SU-DHL-6 (cell line): Measurements from ENCODE around the gene PALLD.

Experiments
- H2AFZ ChIP-seq: fragments of 200-600 bp; sonication (generic); 2 replicates; pipeline ENCODE4 v1.6.1; 2014; ENCODE audit warnings: low read depth, mild to moderate bottlenecking, moderate library complexity, mixed read lengths, antibody characterized with exemption, low read length; ENCODE audit not compliant: severe bottlenecking
- H3F3A ChIP-seq: fragments of 200-600 bp; shearing (Covaris generic); 2 replicates; pipeline ENCODE4 v1.6.0; 2016; ENCODE audit warnings: antibody characterized with exemption, mild to moderate bottlenecking; ENCODE audit not compliant: insufficient read depth
- H3K27ac ChIP-seq: fragments of 200-600 bp; sonication (generic); 2 replicates; pipeline ENCODE4 v1.5.1; 2016; ENCODE audit warnings: low read depth, mild to moderate bottlenecking, low read length, moderate library complexity, mixed read lengths
- H3K27me3 ChIP-seq: fragments of 200-600 bp; sonication (generic), shearing (Covaris generic); 2 replicates; pipeline ENCODE4 v1.6.0; 2014; ENCODE audit warnings: mild to moderate bottlenecking, low read length
- H3K36me3 ChIP-seq: fragments of 200-600 bp; sonication (generic); 2 replicates; pipeline ENCODE4 v1.6.1; 2014; ENCODE audit warnings: mild to moderate bottlenecking, low read length, mixed read lengths
- H3K4me2 ChIP-seq: fragments of 300-600, 200-600 bp; shearing (Covaris generic), sonication (generic); 2 replicates; pipeline ENCODE4 v1.6.0; 2014; ENCODE audit warnings: low read length, low read depth, mild to moderate bottlenecking; ENCODE audit not compliant: poor library complexity, severe bottlenecking
- H3K4me3 ChIP-seq: fragments of 200-600 bp; sonication (generic); 2 replicates; pipeline ENCODE4 v1.5.1; 2014; ENCODE audit warnings: antibody characterized with exemption, low read length, mild to moderate bottlenecking, mixed read lengths; ENCODE audit not compliant: insufficient read depth, poor library complexity, severe bottlenecking
- H3K79me2 ChIP-seq: fragments of 200-600 bp; sonication (generic); 2 replicates; pipeline ENCODE4 v1.6.1; 2014; ENCODE audit warnings: mild to moderate bottlenecking, low read length, moderate library complexity; ENCODE audit not compliant: insufficient read depth
- H3K9ac ChIP-seq: fragments of 200-600 bp; sonication (generic); 2 replicates; pipeline ENCODE4 v1.7.0; 2014; ENCODE audit warnings: mild to moderate bottlenecking, low read length
- H3K9me2 ChIP-seq: fragments of 200-600 bp; sonication (generic); replicated peaks from 2 replicates; pipeline ENCODE4 v1.6.1; 2014; ENCODE audit warnings: low read length; ENCODE audit not compliant: insufficient read depth
- H3K9me3 ChIP-seq: fragments of 200-600 bp; sonication (generic); 2 replicates; pipeline ENCODE4 v1.6.1; 2014; ENCODE audit warnings: low read length, mixed read lengths; ENCODE audit not compliant: insufficient read depth
- H4K20me1 ChIP-seq: fragments of 200-600 bp; sonication (generic); 2 replicates; pipeline ENCODE4 v1.6.1; 2014; ENCODE audit warnings: low read depth, mild to moderate bottlenecking, antibody characterized with exemption, low read length, moderate library complexity, mixed read lengths
- EZH2phosphoT487 ChIP-seq: fragments of 200-600 bp; sonication (generic), shearing (Covaris generic); conservative IDR thresholded peaks from 2 replicates; pipeline ENCODE4 v1.6.1; 2018; ENCODE audit warnings: mild to moderate bottlenecking, antibody characterized with exemption, low read length, moderate library complexity, mixed read lengths
- TF ChIP-seq, protein P1 (sequence below): fragments of 200-600 bp; sonication (generic); IDR thresholded peaks from one replicate; pipeline ENCODE4 v1.5.1; 2017; ENCODE audit warnings: antibody characterized with exemption, mild to moderate bottlenecking, low read length, moderate library complexity; ENCODE audit not compliant: insufficient read depth, poor library complexity, severe bottlenecking

PALLD gene

GRCh38 chr4:168501407-168501806 is 4.6 kb downstream of the PALLD start:
- TF ChIP-seq EZH2phosphoT487: no peak
- TF ChIP-seq, protein P1, sequence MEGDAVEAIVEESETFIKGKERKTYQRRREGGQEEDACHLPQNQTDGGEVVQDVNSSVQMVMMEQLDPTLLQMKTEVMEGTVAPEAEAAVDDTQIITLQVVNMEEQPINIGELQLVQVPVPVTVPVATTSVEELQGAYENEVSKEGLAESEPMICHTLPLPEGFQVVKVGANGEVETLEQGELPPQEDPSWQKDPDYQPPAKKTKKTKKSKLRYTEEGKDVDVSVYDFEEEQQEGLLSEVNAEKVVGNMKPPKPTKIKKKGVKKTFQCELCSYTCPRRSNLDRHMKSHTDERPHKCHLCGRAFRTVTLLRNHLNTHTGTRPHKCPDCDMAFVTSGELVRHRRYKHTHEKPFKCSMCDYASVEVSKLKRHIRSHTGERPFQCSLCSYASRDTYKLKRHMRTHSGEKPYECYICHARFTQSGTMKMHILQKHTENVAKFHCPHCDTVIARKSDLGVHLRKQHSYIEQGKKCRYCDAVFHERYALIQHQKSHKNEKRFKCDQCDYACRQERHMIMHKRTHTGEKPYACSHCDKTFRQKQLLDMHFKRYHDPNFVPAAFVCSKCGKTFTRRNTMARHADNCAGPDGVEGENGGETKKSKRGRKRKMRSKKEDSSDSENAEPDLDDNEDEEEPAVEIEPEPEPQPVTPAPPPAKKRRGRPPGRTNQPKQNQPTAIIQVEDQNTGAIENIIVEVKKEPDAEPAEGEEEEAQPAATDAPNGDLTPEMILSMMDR: no peak
- Histone ChIP-seq H3K27ac (no peak overlapping the region), H3K79me2 (no peaks in the 10 kb centered on the region)

GRCh38 chr4:168502861-168503260 is 6.0 kb downstream of the PALLD start:
- no peak for TF ChIP-seq EZH2phosphoT487
- TF ChIP-seq, protein P1: no peak
- Histone ChIP-seq H3K36me3 (no peaks in the 10 kb centered on the region), H3K4me3 (no peak overlapping the region), H3K27me3 (no peaks in the 10 kb centered on the region), H3K27ac (no peak overlapping the region), H3K9me3 (no peaks in the 10 kb centered on the region), H3K9ac (no peak overlapping the region), H3F3A (no peaks in the 10 kb centered on the region), H3K4me2 (no peak overlapping the region), H3K9me2 (no peaks in the 10 kb centered on the region), H4K20me1 (no peaks in the 10 kb centered on the region), H2AFZ (no peak overlapping the region), H3K79me2 (no peaks in the 10 kb centered on the region)

More at GRCh38 chr4:168501407-168501806, 4.6 kb downstream of the PALLD start:
- H3K9me3 ChIP-seq: no peaks in the 10 kb centered on the region
- no peaks in the 10 kb centered on the region for H3K9me2 ChIP-seq
- H3K4me2 ChIP-seq: no peak overlapping the region
- H3K4me3 ChIP-seq: no peak overlapping the region
- no peaks in the 10 kb centered on the region for H3K27me3 ChIP-seq
- no peaks in the 10 kb centered on the region for H3K36me3 ChIP-seq
- no peak overlapping the region for H2AFZ ChIP-seq
- no peaks in the 10 kb centered on the region for H3F3A ChIP-seq
- no peak overlapping the region for H3K9ac ChIP-seq
- no peaks in the 10 kb centered on the region for H4K20me1 ChIP-seq

- no peaks in the 10 kb centered on the region for H3K27me3 ChIP-seq
- no peaks in the 10 kb centered on the region for H3F3A ChIP-seq
- no peaks in the 10 kb centered on the region for H3K36me3 ChIP-seq
- no peaks in the 10 kb centered on the region for H3K79me2 ChIP-seq
- H3K4me2 ChIP-seq: no peak overlapping the region
- no peak overlapping the region for H2AFZ ChIP-seq
- no peaks in the 10 kb centered on the region for H4K20me1 ChIP-seq
- H3K9ac ChIP-seq: no peak overlapping the region
- no peak overlapping the region for H3K27ac ChIP-seq
- no peak overlapping the region for H3K4me3 ChIP-seq
- TF ChIP-seq, protein P1: no peak
- no peak for TF ChIP-seq EZH2phosphoT487
- no peaks in the 10 kb centered on the region for H3K9me3 ChIP-seq
- no peaks in the 10 kb centered on the region for H3K9me2 ChIP-seq
Measured at GRCh38 chr4:168503652-168504362, 7.0 kb downstream of the PALLD start.
